H9 (cell line): ENCODE data around the gene METTL9. TPM values are rescaled to one million over a fixed set of nuclear protein-coding genes. Genes with fewer than 3 reads are reported as not detected.
A peak's percentile ranks its signal among the peaks of the same experiment; 100 is the strongest.

Experiments
- DNase-seq: peaks from one replicate; pipeline ENCODE4 v3.0.0-alpha.2; 2017
- H2AFZ ChIP-seq: one replicate; pipeline ENCODE4 v1.6.1; 2013; ENCODE audit warnings: mild to moderate bottlenecking, low read length, control low read depth, moderate library complexity
- H2AK5ac ChIP-seq: 2 replicates; pipeline ENCODE4 v1.6.1; 2013; ENCODE audit warnings: low read length, control low read depth, mixed read lengths; ENCODE audit not compliant: insufficient read length
- H2BK120ac ChIP-seq: one replicate; pipeline ENCODE4 v1.6.1; 2013; ENCODE audit warnings: low read depth, mild to moderate bottlenecking, low read length, control low read depth, inconsistent platforms; ENCODE audit not compliant: poor library complexity, severe bottlenecking
- H2BK12ac ChIP-seq: 2 replicates; pipeline ENCODE4 v1.6.1; 2013; ENCODE audit warnings: low read length, control low read depth, mixed read lengths, low read depth; ENCODE audit not compliant: insufficient read length
- H2BK15ac ChIP-seq: 2 replicates; pipeline ENCODE4 v1.6.1; 2013; ENCODE audit warnings: low read depth, low read length, control low read depth
- H2BK20ac ChIP-seq: one replicate; pipeline ENCODE4 v1.6.1; 2013; ENCODE audit warnings: low read depth, mild to moderate bottlenecking, low read length, control low read depth, inconsistent platforms; ENCODE audit not compliant: poor library complexity, severe bottlenecking
- H2BK5ac ChIP-seq: 2 replicates; pipeline ENCODE4 v1.6.1; 2013; ENCODE audit warnings: low read length, control low read depth, mixed read lengths; ENCODE audit not compliant: insufficient read length
- H3K14ac ChIP-seq: 2 replicates; pipeline ENCODE4 v1.6.1; 2013; ENCODE audit warnings: low read length, control low read depth; ENCODE audit not compliant: insufficient read depth
- H3K18ac ChIP-seq: 2 replicates; pipeline ENCODE4 v1.6.1; 2013; ENCODE audit warnings: low read depth, mild to moderate bottlenecking, mixed read lengths, low read length, control low read depth; ENCODE audit not compliant: insufficient read length
- H3K23ac ChIP-seq: 2 replicates; pipeline ENCODE4 v1.6.1; 2013; ENCODE audit warnings: low read length, control low read depth, mixed read lengths, low read depth; ENCODE audit not compliant: insufficient read length
- H3K23me2 ChIP-seq: 2 replicates; pipeline ENCODE4 v1.6.1; 2013; ENCODE audit warnings: low read depth, mild to moderate bottlenecking, mixed read lengths, low read length, control low read depth; ENCODE audit not compliant: insufficient read length, poor library complexity, severe bottlenecking
- H3K27ac ChIP-seq: 2 replicates; pipeline ENCODE4 v1.5.1; 2013; ENCODE audit warnings: low read length, control low read depth, mixed read lengths, low read depth; ENCODE audit not compliant: insufficient read length
- H3K27me3 ChIP-seq: 2 replicates; pipeline ENCODE4 v1.6.1; 2013; ENCODE audit warnings: low read length, control low read depth, inconsistent platforms; ENCODE audit not compliant: insufficient read depth
- H3K4ac ChIP-seq: 2 replicates; pipeline ENCODE4 v1.6.1; 2013; ENCODE audit warnings: low read depth, mild to moderate bottlenecking, control low read depth, inconsistent platforms, low read length, moderate library complexity
- H3K4me1 ChIP-seq: 2 replicates; pipeline ENCODE4 v1.6.1; 2013; ENCODE audit warnings: low read length, control low read depth, inconsistent platforms; ENCODE audit not compliant: insufficient read depth
- H3K4me2 ChIP-seq: 2 replicates; pipeline ENCODE4 v1.6.1; 2013; ENCODE audit warnings: low read length, control low read depth, mixed read lengths; ENCODE audit not compliant: insufficient read length, insufficient read depth
- H3K56ac ChIP-seq: 2 replicates; pipeline ENCODE4 v1.6.1; 2013; ENCODE audit warnings: low read depth, mild to moderate bottlenecking, mixed read lengths, low read length, control low read depth; ENCODE audit not compliant: insufficient read length
- H3K79me1 ChIP-seq: 2 replicates; pipeline ENCODE4 v1.6.1; 2013; ENCODE audit warnings: low read depth, mild to moderate bottlenecking, moderate library complexity, low read length, control low read depth, inconsistent platforms; ENCODE audit not compliant: insufficient read depth, poor library complexity, severe bottlenecking
- H3K79me2 ChIP-seq: 2 replicates; pipeline ENCODE4 v1.6.1; 2013; ENCODE audit warnings: low read length, control low read depth, inconsistent platforms; ENCODE audit not compliant: insufficient read depth
- H3K9ac ChIP-seq: 2 replicates; pipeline ENCODE4 v1.6.1; 2013; ENCODE audit warnings: low read length, control low read depth, mixed read lengths; ENCODE audit not compliant: insufficient read length; ENCODE audit errors: extremely low read depth
- H3K9me3 ChIP-seq: one replicate; pipeline ENCODE4 v1.6.1; 2013; ENCODE audit warnings: low read depth, low read length, inconsistent platforms; ENCODE audit not compliant: control insufficient read depth
- H3T11ph ChIP-seq: one replicate; pipeline ENCODE4 v1.6.1; 2013; ENCODE audit warnings: mild to moderate bottlenecking, low read length, control low read depth, inconsistent platforms
- H4K20me1 ChIP-seq: one replicate; pipeline ENCODE4 v1.6.1; 2013; ENCODE audit not compliant: control insufficient read depth, insufficient read length, insufficient read depth
- H4K5ac ChIP-seq: 2 replicates; pipeline ENCODE4 v1.6.1; 2013; ENCODE audit warnings: low read depth, mild to moderate bottlenecking, mixed read lengths, low read length, control low read depth; ENCODE audit not compliant: insufficient read length
- H4K8ac ChIP-seq: replicated peaks from 2 replicates; pipeline ENCODE4 v1.6.1; 2013; ENCODE audit warnings: low read length, control low read depth, mixed read lengths, low read depth; ENCODE audit not compliant: insufficient read length
- H4K91ac ChIP-seq: 2 replicates; pipeline ENCODE4 v1.6.1; 2013; ENCODE audit warnings: low read depth, mild to moderate bottlenecking, moderate library complexity, mixed read lengths, low read length, control low read depth; ENCODE audit not compliant: insufficient read length
- H3K27ac Mint-ChIP-seq, 3 experiments: 2 replicates in 2 of 3; 3 replicates in 1 of 3; pipeline ENCODE4 v1.8.0; 2020 to 2021; ENCODE audit warnings: mixed read lengths in 3 of 3, mild to moderate bottlenecking in 1 of 3, moderate library complexity in 1 of 3
- H3K27me3 Mint-ChIP-seq: 2 replicates; pipeline ENCODE4 v1.8.0; 2021; ENCODE audit warnings: low read depth, mild to moderate bottlenecking, moderate library complexity, mixed read lengths
- H3K36me3 Mint-ChIP-seq, 3 experiments: 2 replicates in 2 of 3; 3 replicates in 1 of 3; pipeline ENCODE4 v1.8.0; 2020 to 2021; ENCODE audit warnings: low read depth in 3 of 3, mixed read lengths in 3 of 3; ENCODE audit not compliant: insufficient read depth in 1 of 3
- H3K4me1 Mint-ChIP-seq, 2 experiments: 2 replicates each; pipeline ENCODE4 v1.8.0; 2020; ENCODE audit warnings: mixed read lengths in 2 of 2
- H3K4me3 Mint-ChIP-seq, 2 experiments: 2 replicates in 1 of 2; 3 replicates in 1 of 2; pipeline ENCODE4 v1.8.0; 2020 to 2021; ENCODE audit warnings: mild to moderate bottlenecking in 2 of 2, mixed read lengths in 2 of 2, moderate library complexity in 1 of 2
- H3K9me3 Mint-ChIP-seq, 2 experiments: 2 replicates in 1 of 2; 3 replicates in 1 of 2; pipeline ENCODE4 v1.8.0; 2020; ENCODE audit warnings: mild to moderate bottlenecking in 2 of 2, mixed read lengths in 2 of 2, moderate library complexity in 1 of 2
- WGBS: extraction: QIAGEN DNeasy Blood & Tissue Kit; methylation state at CpG from one replicate; pipeline ENCODE4 v1.1.7; 2013; ENCODE audit warnings: missing lambda C conversion rate, low lambda C conversion rate, mixed read lengths; ENCODE audit not compliant: insufficient read length; ENCODE audit errors: extremely low coverage; 5-methylcytosine and 5-hydroxymethylcytosine counted together
- total RNA-seq: library from RNA; stranded (reverse); gene quantifications from 2 replicates; pipeline ENCODE4 v1.2.1, GENCODE V29; 2021
- TF ChIP-seq, protein P1 (sequence below): fragments of 200-600 bp; sonication (generic); conservative IDR thresholded peaks from 3 replicates; pipeline ENCODE4 v1.8.0; 2021; ENCODE audit warnings: antibody characterized with exemption, mild to moderate bottlenecking

The METTL9 gene
- total RNA-seq, 1 experiment from 2014 or later: 108 TPM

DNA sequence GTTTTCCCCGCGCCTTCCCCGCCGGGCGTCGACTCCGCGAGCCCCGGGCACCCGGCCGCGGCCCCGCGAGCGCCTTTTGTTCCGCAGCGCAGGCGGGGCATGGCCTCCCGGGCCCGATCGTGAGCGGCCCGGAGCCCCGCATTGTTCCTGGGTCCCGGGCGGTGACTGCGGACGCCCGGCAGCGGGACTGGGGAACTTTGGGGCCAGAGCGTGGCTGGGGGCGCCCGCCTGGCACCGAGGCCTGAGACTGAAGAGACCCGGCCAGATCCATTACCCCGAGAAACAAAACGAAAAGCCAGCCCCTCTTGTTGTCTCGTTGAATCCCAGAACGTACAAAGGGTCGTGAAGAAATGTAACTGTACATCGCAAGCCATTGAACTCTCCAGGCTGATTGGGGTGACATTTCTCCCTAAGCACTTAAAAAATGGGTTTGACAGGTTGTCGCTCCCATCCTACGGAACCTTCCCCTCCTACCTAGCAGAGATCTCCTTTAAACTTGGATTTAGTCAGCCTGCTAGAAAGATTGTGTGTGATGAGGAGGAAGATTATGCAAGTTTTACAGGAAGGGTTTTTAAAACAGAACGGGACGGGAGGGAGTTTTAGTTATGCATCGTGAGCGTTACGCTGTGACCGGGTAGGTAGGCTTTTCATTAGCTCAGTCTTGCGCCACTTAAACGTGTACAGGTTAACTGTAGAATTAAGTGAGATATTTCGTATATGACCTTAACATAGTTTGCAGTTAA, 825 bp downstream of the METTL9 start:
- TF ChIP-seq, protein P1, sequence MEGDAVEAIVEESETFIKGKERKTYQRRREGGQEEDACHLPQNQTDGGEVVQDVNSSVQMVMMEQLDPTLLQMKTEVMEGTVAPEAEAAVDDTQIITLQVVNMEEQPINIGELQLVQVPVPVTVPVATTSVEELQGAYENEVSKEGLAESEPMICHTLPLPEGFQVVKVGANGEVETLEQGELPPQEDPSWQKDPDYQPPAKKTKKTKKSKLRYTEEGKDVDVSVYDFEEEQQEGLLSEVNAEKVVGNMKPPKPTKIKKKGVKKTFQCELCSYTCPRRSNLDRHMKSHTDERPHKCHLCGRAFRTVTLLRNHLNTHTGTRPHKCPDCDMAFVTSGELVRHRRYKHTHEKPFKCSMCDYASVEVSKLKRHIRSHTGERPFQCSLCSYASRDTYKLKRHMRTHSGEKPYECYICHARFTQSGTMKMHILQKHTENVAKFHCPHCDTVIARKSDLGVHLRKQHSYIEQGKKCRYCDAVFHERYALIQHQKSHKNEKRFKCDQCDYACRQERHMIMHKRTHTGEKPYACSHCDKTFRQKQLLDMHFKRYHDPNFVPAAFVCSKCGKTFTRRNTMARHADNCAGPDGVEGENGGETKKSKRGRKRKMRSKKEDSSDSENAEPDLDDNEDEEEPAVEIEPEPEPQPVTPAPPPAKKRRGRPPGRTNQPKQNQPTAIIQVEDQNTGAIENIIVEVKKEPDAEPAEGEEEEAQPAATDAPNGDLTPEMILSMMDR: no peak
- Histone ChIP-seq H3K27me3 (no peaks in the 10 kb centered on the region), H3K4ac (no peak overlapping the region), H3K4me2 (peak overlapping the region; percentile 100), H3K27ac (no peak overlapping the region), H3K56ac (no peak overlapping the region), H2AFZ (no peak overlapping the region), H4K91ac (no peak overlapping the region), H3K79me1 (peaks cover 3% of the 10 kb centered on the region), H3K9me3 (no peaks in the 10 kb centered on the region), H3K4me1 (no peaks in the 10 kb centered on the region), H4K5ac (no peak overlapping the region), H2AK5ac (no peak overlapping the region), H3K14ac (no peak overlapping the region; the same call in 1 of the 2 replicates), H3K9ac (peak overlapping the region; percentile 95), H4K20me1 (no peaks in the 10 kb centered on the region), H4K8ac (no peak overlapping the region), H2BK120ac (no peak overlapping the region), H2BK5ac (no peak overlapping the region), H2BK20ac (no peak overlapping the region), H3K23ac (no peak overlapping the region), H3T11ph (no peak overlapping the region), H2BK12ac (no peak overlapping the region), H2BK15ac (no peak overlapping the region), H3K18ac (no peak overlapping the region), H3K79me2 (peaks cover 26% of the 10 kb centered on the region), H3K23me2 (peaks cover 13% of the 10 kb centered on the region)
- Mint-ChIP-seq H3K4me3 (peak overlapping the region; percentile 90 to 94), H3K9me3 (no peaks in the 10 kb centered on the region), H3K27ac (peak overlapping the region; percentile 32 to 89 (median 89); a peak in 3 of 7 replicates), H3K36me3 (no peaks in the 10 kb centered on the region), H3K4me1 (peaks cover 14 to 23% of the 10 kb centered on the region in 2 experiments), H3K27me3 (no peaks in the 10 kb centered on the region; the same call in 1 of the 2 replicates)
- no CpG with 5 or more reads among the region's 52 CpGs for whole genome bisulfite sequencing
- DNase-seq: peak; percentile 33
